GM19463 (cell line): ENCODE measurements around the gene ATF7IP.
A peak's percentile ranks its signal among the peaks of the same experiment; 100 is the strongest.
"Not testable (repeated sequence)": the region's sequence is repeated elsewhere in the genome, so short reads cannot be mapped to it uniquely, and the experiment has no call there.

Experiments used
- ATAC-seq: cut with Tn5 transposase; IDR thresholded peaks from one replicate; pipeline ENCODE4 v1.9.1; 2021; ENCODE audit warnings: mild to moderate bottlenecking, moderate library complexity; ENCODE audit not compliant: unreplicated experiment

Gene ATF7IP

DNA sequence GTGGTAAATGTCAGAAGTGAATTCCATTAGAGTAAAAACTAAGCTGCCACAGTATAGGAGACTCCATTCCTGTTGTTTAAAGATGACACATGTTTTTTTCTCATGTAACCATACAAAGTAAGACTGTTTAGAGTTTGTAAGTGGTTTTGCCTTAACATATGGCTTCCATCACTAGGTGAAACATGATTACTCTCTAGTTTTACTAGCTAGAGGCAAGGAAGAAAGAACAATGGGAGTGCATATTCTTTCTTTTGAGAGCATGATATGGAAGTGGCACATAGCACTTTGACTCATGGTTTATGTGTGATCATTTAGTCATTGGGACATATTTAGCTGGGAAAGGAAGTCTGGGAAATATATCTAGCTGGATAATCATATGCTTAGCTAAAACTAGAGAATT, 7.7 kb downstream of the ATF7IP start:
- no peak for ATAC-seq

- no peak for ATAC-seq
Observed at GRCh38 chr12:14379508-14379907, 14.0 kb downstream of the ATF7IP start.

- peak; percentile 93 for ATAC-seq
Observed at GRCh38 chr12:14384783-14385638, 19.5 kb downstream of the ATF7IP start.

DNA sequence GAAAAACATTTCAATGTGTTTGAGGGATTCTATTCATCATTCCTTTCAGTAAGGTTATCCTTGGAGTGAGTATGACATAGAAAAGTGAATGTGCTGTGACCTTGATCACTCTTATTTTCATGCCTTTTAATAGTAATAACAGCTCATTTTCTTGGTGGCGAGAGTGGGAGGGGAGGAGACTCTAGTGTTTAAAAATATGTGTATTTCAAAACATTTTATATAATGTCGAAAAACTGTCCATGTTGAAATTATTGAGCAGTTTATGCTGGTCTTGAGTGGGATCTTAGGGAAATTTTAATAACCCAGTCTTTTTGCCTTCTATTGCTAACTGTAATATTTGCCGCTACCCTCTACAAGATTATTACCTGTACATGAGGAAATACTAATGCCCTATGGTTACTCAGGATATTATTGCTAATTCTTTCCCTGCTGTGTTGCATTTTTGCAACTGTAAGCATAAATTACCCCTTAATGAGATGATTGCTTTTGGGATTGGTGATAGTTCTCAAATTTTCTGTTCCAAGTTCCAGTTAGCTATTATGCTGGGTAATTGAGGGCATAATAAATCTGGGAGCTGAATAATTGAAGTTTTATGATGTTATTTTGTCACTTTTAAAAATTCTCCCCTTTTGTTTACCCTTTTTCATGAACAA, 21.9 kb downstream of the ATF7IP start:
- ATAC-seq, result no peak

GRCh38 chr12:14390449-14390848, 25.0 kb downstream of the ATF7IP start:
- ATAC-seq, result no peak

- ATAC-seq, result no peak
Observed at GRCh38 chr12:14390870-14391530, 25.5 kb downstream of the ATF7IP start.

DNA sequence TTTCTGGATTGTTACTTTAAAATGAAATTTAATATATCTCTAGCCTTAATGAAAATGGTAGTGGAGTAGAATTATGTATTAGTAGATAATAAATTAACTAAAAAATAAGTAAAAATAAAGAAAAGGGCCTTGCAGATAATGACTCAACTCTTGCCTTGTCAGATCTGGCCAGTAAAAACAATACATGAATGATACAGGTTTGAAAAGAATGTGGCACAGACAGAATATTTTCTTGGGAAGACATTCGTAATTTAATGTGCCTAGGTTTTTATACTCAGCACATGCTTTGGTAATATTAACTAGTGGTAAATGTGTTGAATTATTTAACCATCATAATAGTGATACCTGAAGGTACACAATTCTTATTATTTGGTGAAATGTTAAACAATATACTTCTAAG, 28.3 kb downstream of the ATF7IP start:
- no peak for ATAC-seq

- peak; percentile 56 for ATAC-seq
Observed at GRCh38 chr12:14394317-14395073, 29.0 kb downstream of the ATF7IP start.

GRCh38 chr12:14395074-14395778, 29.7 kb downstream of the ATF7IP start:
- peak; percentile 25 for ATAC-seq

DNA sequence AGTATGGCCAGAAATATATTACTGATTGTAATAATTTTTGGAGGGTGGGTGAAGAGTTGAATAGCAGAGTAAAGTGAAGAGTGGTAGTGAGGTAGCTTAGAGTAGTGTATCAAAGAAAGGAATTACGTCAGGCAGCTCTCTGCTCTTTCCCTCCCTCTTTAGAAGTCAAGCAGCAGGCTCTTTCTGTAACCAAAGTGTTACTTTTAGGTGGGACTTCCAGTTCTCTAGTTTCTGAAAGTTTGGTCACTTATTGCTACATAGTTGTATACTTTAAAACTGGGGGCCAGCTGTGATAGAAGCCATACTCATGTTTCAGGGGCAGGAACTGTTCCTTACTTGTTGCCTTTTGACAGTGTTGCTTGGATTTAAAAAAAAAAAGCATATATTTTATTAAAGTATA, 30.6 kb downstream of the ATF7IP start:
- ATAC-seq, result peak; percentile 63

GRCh38 chr12:14399871-14400270, 34.4 kb downstream of the ATF7IP start:
- ATAC-seq, result no peak

- no peak for ATAC-seq
Observed at GRCh38 chr12:14400599-14400998, 35.1 kb downstream of the ATF7IP start.

DNA sequence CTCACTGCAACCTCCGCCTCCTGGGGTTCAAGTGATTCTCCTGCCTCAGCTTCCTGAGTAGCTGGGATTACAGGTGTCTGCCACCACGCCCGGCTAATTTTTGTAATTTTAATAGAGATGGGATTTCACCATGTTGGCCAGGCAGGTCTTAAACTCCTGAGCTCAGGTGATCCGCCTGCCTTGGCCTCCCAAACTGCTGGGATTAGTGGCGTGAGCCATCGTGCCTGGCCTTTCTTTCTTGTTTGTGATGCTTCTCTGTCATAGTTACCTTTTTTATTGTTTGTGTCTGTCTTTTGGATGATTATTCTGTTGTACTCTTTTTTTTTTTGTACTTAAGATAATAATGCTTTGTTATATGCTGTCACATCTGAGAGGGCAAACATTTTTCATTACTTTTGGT, 35.8 kb downstream of the ATF7IP start:
- not testable (repeated sequence) for ATAC-seq

DNA sequence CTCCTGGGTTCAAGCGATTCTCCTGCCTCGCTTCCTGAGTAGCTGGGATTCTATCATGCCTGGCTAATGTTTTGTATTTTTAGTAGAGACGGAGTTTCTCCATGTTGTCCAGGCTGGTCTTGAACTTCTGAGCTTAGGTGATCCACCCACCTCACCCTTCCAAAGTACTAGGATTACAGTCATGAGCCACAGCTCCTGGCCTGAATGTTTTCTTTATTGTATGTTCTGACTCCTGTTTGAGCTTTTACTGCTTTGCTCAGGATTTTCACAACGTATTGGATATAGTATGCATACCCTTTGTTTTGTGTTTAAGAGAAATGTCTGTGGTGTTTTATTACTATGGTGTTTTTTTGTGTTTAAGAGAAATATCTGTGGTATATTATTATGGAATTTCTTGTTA, 37.2 kb downstream of the ATF7IP start:
- ATAC-seq, result no peak

- ATAC-seq, result no peak
Observed at GRCh38 chr12:14403293-14403692, 37.8 kb downstream of the ATF7IP start.

DNA sequence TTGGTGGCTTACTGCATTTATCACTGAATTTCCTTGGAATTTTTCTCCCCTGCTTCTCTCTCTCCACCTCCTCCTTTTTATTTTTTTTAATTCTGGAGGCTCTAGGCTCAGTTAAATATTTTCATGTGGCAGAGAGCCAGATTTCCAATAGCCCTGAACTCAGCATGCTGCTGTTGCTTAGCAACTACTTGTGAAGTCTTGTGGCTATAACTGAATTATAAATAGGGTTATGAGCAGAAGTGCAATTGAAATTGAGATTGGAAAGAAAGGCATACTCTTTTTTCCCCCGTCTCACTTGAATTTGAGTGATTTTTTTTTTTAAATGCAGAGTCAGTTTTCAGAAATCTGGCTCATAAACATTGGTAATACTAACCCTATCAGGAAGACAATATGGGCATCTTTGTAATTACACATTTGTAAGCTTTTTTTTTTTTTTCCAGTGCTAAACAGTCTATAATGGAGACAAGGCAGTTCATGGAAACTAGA, 38.3 kb downstream of the ATF7IP start:
- peak; percentile 51 for ATAC-seq

DNA sequence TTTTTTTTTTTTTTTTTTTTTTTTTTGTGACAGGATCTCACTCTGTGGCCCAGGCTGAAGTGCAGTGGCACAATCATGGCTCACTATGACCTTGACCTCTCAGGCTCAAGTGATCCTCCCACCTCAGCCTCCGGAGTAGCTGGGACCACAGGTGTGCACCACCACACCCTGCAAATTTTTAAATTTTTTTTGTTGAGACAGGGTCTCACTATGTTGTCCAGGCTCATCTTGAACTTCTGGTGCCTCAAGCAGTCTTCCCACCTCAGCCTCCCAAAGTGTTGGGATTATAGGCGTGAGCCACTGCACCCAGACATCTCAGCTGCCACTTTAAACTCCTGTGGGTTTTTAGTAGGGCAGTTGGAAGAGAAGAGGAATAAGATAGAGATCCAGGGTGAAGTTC, 39.9 kb downstream of the ATF7IP start:
- ATAC-seq, result not testable (repeated sequence)

GRCh38 chr12:14408208-14408607, 42.7 kb downstream of the ATF7IP start:
- ATAC-seq, result no peak

GRCh38 chr12:14410177-14410576, 44.7 kb downstream of the ATF7IP start:
- no peak for ATAC-seq

- ATAC-seq, result no peak
Observed at GRCh38 chr12:14410841-14411569, 45.5 kb downstream of the ATF7IP start.
